ENCODE measurements around the gene APP. TPM values are rescaled to one million over a fixed set of nuclear protein-coding genes. Genes with fewer than 3 reads are reported as not detected.
"Not testable (repeated sequence)": the region's sequence is repeated elsewhere in the genome, so short reads cannot be mapped to it uniquely, and the experiment has no call there.

The APP gene
- total RNA-seq, 3 donors from 2014 or later, result 56.2 to 61.1 (median 60.1) TPM

- Mint-ChIP-seq H3K27me3 (ENCODE audit: low read depth) (no peaks in the 10 kb centered on the region), H3K4me1 (ENCODE audit: low read depth) (no peaks in the 10 kb centered on the region), H3K9me3 (no peaks in the 10 kb centered on the region), H3K4me3 (no peak overlapping the region), H3K36me3 (ENCODE audit: insufficient read depth) (peaks cover 6% of the 10 kb centered on the region)
- DNase-seq (no peak), ATAC-seq (no peak)
These were observed 244.6 kb downstream of the APP start for GRCh38 chr21:25925936-25926335.

GRCh38 chr21:25925064-25925800 lies 245.3 kb downstream of the APP start:
- no peak for ATAC-seq
- Mint-ChIP-seq H3K4me3 (no peak overlapping the region), H3K27me3 (ENCODE audit: low read depth) (no peaks in the 10 kb centered on the region), H3K9me3 (no peaks in the 10 kb centered on the region), H3K36me3 (ENCODE audit: insufficient read depth) (peaks cover 4% of the 10 kb centered on the region), H3K4me1 (ENCODE audit: low read depth) (no peaks in the 10 kb centered on the region)
- no peak for DNase-seq

GRCh38 chr21:25918152-25918551 lies 252.4 kb downstream of the APP start:
- H3K4me1 Mint-ChIP-seq (ENCODE audit: low read depth); H3K9me3 Mint-ChIP-seq; H3K36me3 Mint-ChIP-seq (ENCODE audit: insufficient read depth); H3K4me3 Mint-ChIP-seq; H3K27me3 Mint-ChIP-seq (ENCODE audit: low read depth); ATAC-seq; DNase-seq: not testable (repeated sequence)

- no peak overlapping the region for H3K4me3 Mint-ChIP-seq
- H3K36me3 Mint-ChIP-seq (ENCODE audit: insufficient read depth), result peaks cover 4% of the 10 kb centered on the region
- H3K4me1 Mint-ChIP-seq (ENCODE audit: low read depth), result no peaks in the 10 kb centered on the region
- no peaks in the 10 kb centered on the region for H3K27me3 Mint-ChIP-seq (ENCODE audit: low read depth)
- no peak for DNase-seq
- no peak for ATAC-seq
- H3K9me3 Mint-ChIP-seq, result peaks cover 5% of the 10 kb centered on the region
These were observed 254.3 kb downstream of the APP start for GRCh38 chr21:25916226-25916625.

- Mint-ChIP-seq H3K36me3 (ENCODE audit: insufficient read depth) (peaks cover 4% of the 10 kb centered on the region), H3K9me3 (peaks cover 5% of the 10 kb centered on the region), H3K4me1 (ENCODE audit: low read depth) (no peaks in the 10 kb centered on the region), H3K27me3 (ENCODE audit: low read depth) (no peaks in the 10 kb centered on the region), H3K4me3 (no peak overlapping the region)
- ATAC-seq (no peak), DNase-seq (no peak)
These were observed 257.1 kb downstream of the APP start for GRCh38 chr21:25913479-25913878.

GRCh38 chr21:25912402-25912746 lies 258.2 kb downstream of the APP start:
- Mint-ChIP-seq H3K9me3 (no peaks in the 10 kb centered on the region), H3K4me1 (ENCODE audit: low read depth) (no peaks in the 10 kb centered on the region), H3K27me3 (ENCODE audit: low read depth) (no peaks in the 10 kb centered on the region), H3K4me3 (no peak overlapping the region), H3K36me3 (ENCODE audit: insufficient read depth) (peaks cover 3% of the 10 kb centered on the region)
- no peak for ATAC-seq
- DNase-seq, result no peak

GRCh38 chr21:25911730-25912401 lies 258.7 kb downstream of the APP start:
- H3K36me3 Mint-ChIP-seq (ENCODE audit: insufficient read depth), result peaks cover 3% of the 10 kb centered on the region
- no peaks in the 10 kb centered on the region for H3K9me3 Mint-ChIP-seq
- no peaks in the 10 kb centered on the region for H3K4me1 Mint-ChIP-seq (ENCODE audit: low read depth)
- ATAC-seq, result no peak
- H3K4me3 Mint-ChIP-seq, result no peak overlapping the region
- no peaks in the 10 kb centered on the region for H3K27me3 Mint-ChIP-seq (ENCODE audit: low read depth)
- DNase-seq, result no peak

- no peak overlapping the region for H3K4me3 Mint-ChIP-seq
- H3K9me3 Mint-ChIP-seq, result no peaks in the 10 kb centered on the region
- DNase-seq (no peak), ATAC-seq (no peak)
- no peaks in the 10 kb centered on the region for H3K27me3 Mint-ChIP-seq (ENCODE audit: low read depth)
- no peaks in the 10 kb centered on the region for H3K4me1 Mint-ChIP-seq (ENCODE audit: low read depth)
- peaks cover 6% of the 10 kb centered on the region for H3K36me3 Mint-ChIP-seq (ENCODE audit: insufficient read depth)
These were observed 259.8 kb downstream of the APP start for GRCh38 chr21:25910809-25911208.

GRCh38 chr21:25909341-25909740 lies 261.2 kb downstream of the APP start:
- Mint-ChIP-seq H3K4me3 (no peak overlapping the region), H3K4me1 (ENCODE audit: low read depth) (no peaks in the 10 kb centered on the region), H3K36me3 (ENCODE audit: insufficient read depth) (peaks cover 8% of the 10 kb centered on the region), H3K27me3 (ENCODE audit: low read depth) (no peaks in the 10 kb centered on the region), H3K9me3 (no peaks in the 10 kb centered on the region)
- no peak for ATAC-seq
- no peak for DNase-seq

- H3K36me3 Mint-ChIP-seq (ENCODE audit: insufficient read depth), result peaks cover 8% of the 10 kb centered on the region
- H3K4me1 Mint-ChIP-seq (ENCODE audit: low read depth), result no peaks in the 10 kb centered on the region
- H3K27me3 Mint-ChIP-seq (ENCODE audit: low read depth), result no peaks in the 10 kb centered on the region
- no peak for DNase-seq
- no peak for ATAC-seq
- H3K4me3 Mint-ChIP-seq, result no peak overlapping the region
- H3K9me3 Mint-ChIP-seq, result no peaks in the 10 kb centered on the region
These were observed 262.1 kb downstream of the APP start for GRCh38 chr21:25908495-25908894.

GRCh38 chr21:25907573-25908275 lies 262.8 kb downstream of the APP start:
- no peak for ATAC-seq
- peaks cover 8% of the 10 kb centered on the region for H3K36me3 Mint-ChIP-seq (ENCODE audit: insufficient read depth)

GRCh38 chr21:25906587-25906986 lies 264.0 kb downstream of the APP start:
- H3K4me3 Mint-ChIP-seq, result no peak overlapping the region
- H3K4me1 Mint-ChIP-seq (ENCODE audit: low read depth), result no peaks in the 10 kb centered on the region
- DNase-seq (no peak), ATAC-seq (no peak)
- H3K9me3 Mint-ChIP-seq, result no peaks in the 10 kb centered on the region
- peaks cover 7% of the 10 kb centered on the region for H3K36me3 Mint-ChIP-seq (ENCODE audit: insufficient read depth)
- no peaks in the 10 kb centered on the region for H3K27me3 Mint-ChIP-seq (ENCODE audit: low read depth)

More at GRCh38 chr21:25907573-25908275, 262.8 kb downstream of the APP start:
- no peaks in the 10 kb centered on the region for H3K27me3 Mint-ChIP-seq (ENCODE audit: low read depth)
- no peaks in the 10 kb centered on the region for H3K9me3 Mint-ChIP-seq
- DNase-seq, result no peak
- H3K4me1 Mint-ChIP-seq (ENCODE audit: low read depth), result no peaks in the 10 kb centered on the region
- no peak overlapping the region for H3K4me3 Mint-ChIP-seq

- Mint-ChIP-seq H3K36me3 (ENCODE audit: insufficient read depth) (peaks cover 6% of the 10 kb centered on the region), H3K9me3 (no peaks in the 10 kb centered on the region), H3K4me1 (ENCODE audit: low read depth) (no peaks in the 10 kb centered on the region), H3K4me3 (no peak overlapping the region), H3K27me3 (ENCODE audit: low read depth) (no peaks in the 10 kb centered on the region)
- ATAC-seq (no peak), DNase-seq (no peak)
These were observed 265.4 kb downstream of the APP start for GRCh38 chr21:25905126-25905525.

GRCh38 chr21:25904044-25904695 lies 266.4 kb downstream of the APP start:
- peaks cover 6% of the 10 kb centered on the region for H3K36me3 Mint-ChIP-seq (ENCODE audit: insufficient read depth)
- no peaks in the 10 kb centered on the region for H3K4me1 Mint-ChIP-seq (ENCODE audit: low read depth)
- DNase-seq, result no peak
- ATAC-seq, result no peak
- no peak overlapping the region for H3K4me3 Mint-ChIP-seq
- no peaks in the 10 kb centered on the region for H3K27me3 Mint-ChIP-seq (ENCODE audit: low read depth)
- no peaks in the 10 kb centered on the region for H3K9me3 Mint-ChIP-seq

Data from activated T-cell treated with anti-CD3 and anti-CD28 coated beads, Interleukin-2, amount 50 U/mL, for 4 hours (primary cell).